Measurements from ENCODE around the gene FNBP1.

- TF ChIP-seq CTCF (IDR thresholded peaks at IDR 0.05) (no peak), ZBTB33 (IDR thresholded peaks at IDR 0.05; ENCODE audit: borderline replicate concordance, low read depth) (peak; percentile 46; the same call in 1 of the 2 replicates), NFIC (IDR thresholded peaks at IDR 0.05; ENCODE audit: borderline replicate concordance) (peak; percentile 68), FOXM1 (IDR thresholded peaks at IDR 0.05; ENCODE audit: low read depth) (no peak), GABPA (IDR thresholded peaks at IDR 0.05; ENCODE audit: low read depth) (no peak), EZH2phosphoT487 (IDR thresholded peaks at IDR 0.05; ENCODE audit: borderline replicate concordance, low read depth) (no peak), TAF1 (IDR thresholded peaks at IDR 0.05; ENCODE audit: borderline replicate concordance, low read depth, low read length) (no peak; the same call in 1 of the 2 replicates), EP300 (IDR thresholded peaks at IDR 0.05; ENCODE audit: borderline replicate concordance in 1 of 2, low read depth in 1 of 2, low read length in 1 of 2) (peak; percentile 19 to 86; a peak in 1 of 4 replicates), PBX3 (IDR thresholded peaks at IDR 0.05) (peak; percentile 90), SIN3A (IDR thresholded peaks at IDR 0.05; ENCODE audit: borderline replicate concordance, low read depth, low read length) (0 out of 2 replicates have a peak, but pooled peaks have one; percentile 58), USF1 (IDR thresholded peaks at IDR 0.05; ENCODE audit: borderline replicate concordance, low read depth) (peak; percentile 11; the same call in 1 of the 2 replicates), FOSL2 (IDR thresholded peaks at IDR 0.05; ENCODE audit: borderline replicate concordance, low read depth) (peak; percentile 95), RAD21 (IDR thresholded peaks at IDR 0.05; ENCODE audit: low read length) (no peak)
Observed at GRCh38 chr9:129910628-129911567, 132.1 kb downstream of the FNBP1 start.
